PC-3 (cell line): ENCODE data around the gene WFDC5.

Experiments used
- EZH2 ChIP-seq: fragments of 300-600 bp; sonication (generic); IDR thresholded peaks from one replicate; pipeline ENCODE4 v1.6.1; 2017; ENCODE audit warnings: antibody characterized with exemption, mild to moderate bottlenecking, low read length; ENCODE audit not compliant: unreplicated experiment
- EZH2phosphoT487 ChIP-seq: fragments of 300-600 bp; sonication (generic); IDR thresholded peaks from 2 replicates; pipeline ENCODE4 v1.6.1; 2018; ENCODE audit warnings: mild to moderate bottlenecking, antibody characterized with exemption, low read length, borderline replicate concordance
- TF ChIP-seq, protein P1 (sequence below): fragments of 300-600 bp; sonication (generic); conservative IDR thresholded peaks from 2 replicates; pipeline ENCODE4 v1.5.1; 2017; ENCODE audit warnings: antibody characterized with exemption, low read depth, mild to moderate bottlenecking, low read length

DNA sequence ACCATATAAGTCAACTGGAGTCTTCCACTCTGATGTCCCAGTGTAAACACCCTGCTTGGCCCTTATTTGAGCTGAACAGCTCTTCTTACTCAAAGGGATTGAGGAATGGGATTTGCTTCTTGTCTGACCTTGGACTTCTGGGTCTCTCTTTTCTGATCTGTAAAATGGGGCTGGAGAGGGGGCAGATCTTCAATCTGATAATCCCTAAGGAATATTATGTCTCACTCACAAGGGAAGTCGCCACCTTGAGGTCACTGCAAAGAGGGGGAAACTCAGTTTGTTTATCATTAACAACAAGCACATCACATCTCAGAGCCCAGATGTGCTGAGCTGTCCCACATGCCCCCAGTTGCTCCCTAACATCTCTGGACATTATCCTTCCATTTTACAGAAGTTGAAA lies 29.1 kb downstream of the WFDC5 start:
- TF ChIP-seq, protein P1, sequence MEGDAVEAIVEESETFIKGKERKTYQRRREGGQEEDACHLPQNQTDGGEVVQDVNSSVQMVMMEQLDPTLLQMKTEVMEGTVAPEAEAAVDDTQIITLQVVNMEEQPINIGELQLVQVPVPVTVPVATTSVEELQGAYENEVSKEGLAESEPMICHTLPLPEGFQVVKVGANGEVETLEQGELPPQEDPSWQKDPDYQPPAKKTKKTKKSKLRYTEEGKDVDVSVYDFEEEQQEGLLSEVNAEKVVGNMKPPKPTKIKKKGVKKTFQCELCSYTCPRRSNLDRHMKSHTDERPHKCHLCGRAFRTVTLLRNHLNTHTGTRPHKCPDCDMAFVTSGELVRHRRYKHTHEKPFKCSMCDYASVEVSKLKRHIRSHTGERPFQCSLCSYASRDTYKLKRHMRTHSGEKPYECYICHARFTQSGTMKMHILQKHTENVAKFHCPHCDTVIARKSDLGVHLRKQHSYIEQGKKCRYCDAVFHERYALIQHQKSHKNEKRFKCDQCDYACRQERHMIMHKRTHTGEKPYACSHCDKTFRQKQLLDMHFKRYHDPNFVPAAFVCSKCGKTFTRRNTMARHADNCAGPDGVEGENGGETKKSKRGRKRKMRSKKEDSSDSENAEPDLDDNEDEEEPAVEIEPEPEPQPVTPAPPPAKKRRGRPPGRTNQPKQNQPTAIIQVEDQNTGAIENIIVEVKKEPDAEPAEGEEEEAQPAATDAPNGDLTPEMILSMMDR: no peak
- TF ChIP-seq EZH2phosphoT487 (no peak), EZH2 (no peak)
